ENCODE results near the gene FCGR2B. TPM values are rescaled to one million over a fixed set of nuclear protein-coding genes. Genes with fewer than 3 reads are reported as not detected.
A peak's percentile ranks its signal among the peaks of the same experiment; 100 is the strongest.
"Not testable (repeated sequence)": the region's sequence is repeated elsewhere in the genome, so short reads cannot be mapped to it uniquely, and the experiment has no call there.

Gene FCGR2B
- total RNA-seq, 1 donor from 2014 or later: 0.19 TPM

DNA sequence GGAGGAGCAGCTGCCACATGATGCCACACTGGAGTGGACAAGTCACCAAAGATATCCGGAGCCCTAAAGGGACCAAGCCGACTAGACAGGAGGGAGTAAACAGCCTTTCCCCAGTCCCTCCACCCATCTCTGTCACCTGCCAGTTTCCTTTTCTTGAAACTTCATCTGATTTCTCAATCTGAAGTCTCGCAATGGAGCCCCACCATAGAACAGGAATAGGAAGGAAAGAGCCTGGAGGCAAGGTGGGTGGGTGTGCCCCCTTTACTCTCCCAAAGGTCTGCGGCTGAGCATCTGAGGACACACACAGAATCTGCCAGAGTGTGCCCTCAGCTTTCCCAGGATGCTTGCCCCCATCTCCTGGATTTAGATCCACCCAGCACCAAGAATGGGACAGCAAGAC, 31.9 kb upstream of the FCGR2B start, which contains the start of gene FCGR3B:
TSS of gene FCGR3B (minus strand) at position 101 of the 400 bp plus-strand sequence. CDS start at position 19, 82 bp downstream.
- no peaks in the 10 kb centered on the region for H3K9me3 Mint-ChIP-seq
- H3K27ac Mint-ChIP-seq: no peak within 1 kb of the TSS

DNA sequence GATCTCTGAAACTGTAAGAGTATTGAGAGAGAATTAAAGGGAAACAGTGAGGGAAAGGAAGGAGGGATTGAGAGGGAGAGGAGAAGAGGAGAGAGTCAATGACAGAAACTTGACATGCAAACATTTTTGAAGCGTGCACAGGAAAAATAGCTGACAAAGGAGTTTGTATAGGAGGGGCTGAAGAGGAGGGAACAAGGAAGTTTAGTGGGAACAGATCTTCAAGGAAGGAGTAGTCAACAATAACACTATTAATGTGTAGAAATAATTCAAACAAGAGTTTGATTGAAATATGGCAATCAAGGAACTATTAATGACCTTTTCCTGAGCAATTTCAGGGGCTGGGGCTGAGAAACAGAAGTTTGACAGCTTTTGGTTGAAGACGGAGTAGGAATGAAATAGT, 27.9 kb upstream of the FCGR2B start:
- not testable (repeated sequence) for H3K27ac Mint-ChIP-seq; H3K4me1 Mint-ChIP-seq (ENCODE audit: unreplicated experiment); H3K4me3 Mint-ChIP-seq; H3K36me3 Mint-ChIP-seq; DNase-seq (ENCODE audit: extremely low spot score, unreplicated experiment); H3K9me3 Mint-ChIP-seq
- H3K27me3 Mint-ChIP-seq: peaks cover 17% of the 10 kb centered on the region

More for the DNA sequence above, 31.9 kb upstream of the FCGR2B start, which contains the start of gene FCGR3B:
- Mint-ChIP-seq H3K36me3 (no peaks in the 10 kb centered on the region), H3K4me1 (ENCODE audit: unreplicated experiment) (no peaks in the 10 kb centered on the region), H3K27me3 (peaks cover 24% of the 10 kb centered on the region), H3K4me3 (no peak within 1 kb of the TSS)
- TF ChIP-seq, protein P1, sequence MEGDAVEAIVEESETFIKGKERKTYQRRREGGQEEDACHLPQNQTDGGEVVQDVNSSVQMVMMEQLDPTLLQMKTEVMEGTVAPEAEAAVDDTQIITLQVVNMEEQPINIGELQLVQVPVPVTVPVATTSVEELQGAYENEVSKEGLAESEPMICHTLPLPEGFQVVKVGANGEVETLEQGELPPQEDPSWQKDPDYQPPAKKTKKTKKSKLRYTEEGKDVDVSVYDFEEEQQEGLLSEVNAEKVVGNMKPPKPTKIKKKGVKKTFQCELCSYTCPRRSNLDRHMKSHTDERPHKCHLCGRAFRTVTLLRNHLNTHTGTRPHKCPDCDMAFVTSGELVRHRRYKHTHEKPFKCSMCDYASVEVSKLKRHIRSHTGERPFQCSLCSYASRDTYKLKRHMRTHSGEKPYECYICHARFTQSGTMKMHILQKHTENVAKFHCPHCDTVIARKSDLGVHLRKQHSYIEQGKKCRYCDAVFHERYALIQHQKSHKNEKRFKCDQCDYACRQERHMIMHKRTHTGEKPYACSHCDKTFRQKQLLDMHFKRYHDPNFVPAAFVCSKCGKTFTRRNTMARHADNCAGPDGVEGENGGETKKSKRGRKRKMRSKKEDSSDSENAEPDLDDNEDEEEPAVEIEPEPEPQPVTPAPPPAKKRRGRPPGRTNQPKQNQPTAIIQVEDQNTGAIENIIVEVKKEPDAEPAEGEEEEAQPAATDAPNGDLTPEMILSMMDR (conservative IDR thresholded peaks at IDR 0.05): no peak
- no peak for DNase-seq (ENCODE audit: extremely low spot score, unreplicated experiment)

DNA sequence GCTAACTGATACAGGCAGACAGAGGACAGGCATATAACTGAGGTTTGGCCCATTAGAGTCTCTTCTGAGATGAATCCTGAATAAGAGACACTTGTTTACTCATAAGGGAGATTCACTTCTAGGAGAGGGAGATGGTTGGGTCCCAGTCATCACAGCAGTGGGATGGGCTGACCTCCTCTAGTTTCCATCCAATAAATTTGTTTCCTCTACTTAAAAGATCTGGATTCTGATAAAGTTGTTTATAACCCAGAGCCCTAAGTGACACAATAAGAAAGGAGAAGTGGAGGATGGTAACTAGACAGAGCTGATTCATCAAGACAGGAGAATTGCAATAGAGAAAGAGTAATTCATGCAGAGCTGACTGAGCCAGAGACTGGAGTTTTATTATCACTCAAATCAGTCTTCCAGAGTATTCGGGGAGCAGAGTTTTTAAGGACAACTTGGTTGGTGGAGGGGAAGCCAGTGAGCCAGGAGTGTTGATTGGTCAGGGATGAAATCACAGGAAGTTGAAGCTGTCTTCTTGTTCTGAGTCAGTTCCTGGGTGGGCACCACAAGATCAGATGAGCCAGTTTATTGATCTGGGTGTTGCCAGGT, 26.7 kb upstream of the FCGR2B start:
- not testable (repeated sequence) for DNase-seq (ENCODE audit: extremely low spot score, unreplicated experiment); H3K27ac Mint-ChIP-seq; H3K4me3 Mint-ChIP-seq

DNA sequence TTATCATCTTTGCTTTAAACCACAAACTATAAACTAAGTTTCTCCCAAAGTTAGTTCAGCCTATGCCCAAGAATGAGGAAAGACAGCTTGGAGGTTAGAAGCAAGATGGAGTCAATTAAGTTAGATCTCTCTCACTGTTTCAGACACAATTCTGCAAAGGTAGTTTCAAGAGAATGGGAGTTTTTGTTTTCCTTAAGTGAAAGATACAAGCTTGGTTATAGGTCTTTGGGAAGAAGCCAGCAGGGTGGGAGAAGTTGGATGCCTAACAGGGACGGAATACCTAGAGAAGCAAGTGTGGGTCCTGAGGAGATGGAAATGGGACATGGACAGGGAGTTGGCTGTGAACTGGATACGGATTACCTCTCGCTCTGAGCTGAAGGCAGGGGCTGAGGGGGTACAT, 26.0 kb upstream of the FCGR2B start:
- peaks cover 17% of the 10 kb centered on the region for H3K27me3 Mint-ChIP-seq
- not testable (repeated sequence) for H3K4me1 Mint-ChIP-seq (ENCODE audit: unreplicated experiment); DNase-seq (ENCODE audit: extremely low spot score, unreplicated experiment); H3K9me3 Mint-ChIP-seq; H3K36me3 Mint-ChIP-seq; H3K4me3 Mint-ChIP-seq; H3K27ac Mint-ChIP-seq

More for the DNA sequence above, 26.7 kb upstream of the FCGR2B start:
- not testable (repeated sequence) for H3K9me3 Mint-ChIP-seq; H3K36me3 Mint-ChIP-seq; H3K4me1 Mint-ChIP-seq (ENCODE audit: unreplicated experiment)
- peaks cover 17% of the 10 kb centered on the region for H3K27me3 Mint-ChIP-seq

DNA sequence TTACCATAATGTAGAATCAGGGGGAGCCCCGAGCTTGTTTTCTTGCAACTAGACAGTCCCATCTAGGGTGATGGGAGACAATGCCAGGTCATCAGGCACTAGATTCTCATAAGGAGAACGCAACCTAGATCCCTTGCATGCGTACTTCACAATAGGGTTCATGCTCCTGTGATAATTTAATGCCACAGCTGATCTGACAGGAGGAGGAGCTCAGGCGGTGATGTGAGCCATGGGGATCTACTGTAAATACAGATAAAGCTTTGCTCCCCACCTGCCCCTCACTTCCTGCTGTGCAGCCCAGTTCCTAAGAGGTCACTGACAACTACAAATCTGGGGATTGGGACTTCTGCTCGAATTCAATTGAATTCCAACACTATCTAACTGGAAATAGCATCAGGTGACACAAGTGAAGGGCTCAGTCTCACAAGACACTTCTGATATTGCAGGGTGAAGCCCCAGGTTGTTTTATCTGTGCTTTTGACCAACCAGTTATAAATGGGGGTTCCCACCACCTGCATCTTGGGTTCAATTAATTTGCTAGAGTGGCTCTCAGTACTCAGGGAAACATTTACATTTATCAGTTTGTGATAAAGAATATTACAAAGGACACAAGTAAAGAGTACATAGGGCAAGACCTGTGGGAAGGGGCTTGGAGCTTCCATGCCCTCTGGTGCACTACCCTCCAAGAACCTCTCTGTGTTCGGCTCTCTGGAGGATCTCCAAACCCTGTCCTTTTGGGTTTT, 24.5 kb upstream of the FCGR2B start:
- not testable (repeated sequence) for H3K4me1 Mint-ChIP-seq (ENCODE audit: unreplicated experiment); H3K27ac Mint-ChIP-seq; H3K9me3 Mint-ChIP-seq; H3K4me3 Mint-ChIP-seq; H3K36me3 Mint-ChIP-seq; DNase-seq (ENCODE audit: extremely low spot score, unreplicated experiment)
- H3K27me3 Mint-ChIP-seq: peaks cover 25% of the 10 kb centered on the region

DNA sequence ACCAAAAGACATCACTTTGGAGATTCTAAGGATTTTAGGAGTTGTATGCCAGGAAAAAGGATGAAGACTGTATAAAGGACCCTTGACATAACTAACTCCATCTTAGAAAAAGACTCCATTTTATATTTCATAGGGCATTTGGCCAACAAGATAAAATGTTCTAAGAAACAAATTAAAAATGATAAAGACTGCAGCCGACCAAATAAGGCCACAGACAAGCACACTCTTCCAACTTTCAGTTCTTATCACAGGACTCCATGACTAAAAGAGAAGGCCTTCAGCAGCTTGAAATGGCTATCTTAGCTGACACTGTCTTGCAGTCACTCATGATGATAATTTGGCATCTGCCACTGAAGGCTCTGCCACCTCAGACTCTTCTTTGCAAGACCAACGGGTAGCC, 23.7 kb upstream of the FCGR2B start:
- peaks cover 29% of the 10 kb centered on the region for H3K27me3 Mint-ChIP-seq
- not testable (repeated sequence) for H3K4me1 Mint-ChIP-seq (ENCODE audit: unreplicated experiment); H3K9me3 Mint-ChIP-seq; DNase-seq (ENCODE audit: extremely low spot score, unreplicated experiment); H3K27ac Mint-ChIP-seq; H3K4me3 Mint-ChIP-seq; H3K36me3 Mint-ChIP-seq

DNA sequence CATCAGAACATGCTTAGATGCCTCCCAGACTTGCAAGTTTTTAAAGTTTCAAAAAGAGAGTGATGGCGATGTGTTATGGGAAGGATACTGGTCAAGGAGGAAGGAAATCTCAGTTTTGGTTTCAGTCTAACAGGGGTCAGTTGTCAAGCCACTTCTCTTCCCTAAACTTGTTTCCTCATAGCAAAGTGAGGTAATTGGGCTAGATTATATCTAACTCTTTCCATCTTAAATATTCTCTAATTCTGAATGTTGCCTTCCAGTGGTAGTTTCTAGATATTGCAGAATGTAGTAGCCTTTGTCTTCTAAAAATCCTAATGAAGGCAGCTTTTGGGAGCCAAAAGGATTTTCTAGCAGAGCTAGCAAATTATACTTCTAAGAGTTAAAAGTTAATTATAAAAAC, 20.2 kb upstream of the FCGR2B start:
- H3K4me1 Mint-ChIP-seq (ENCODE audit: unreplicated experiment); H3K36me3 Mint-ChIP-seq; H3K4me3 Mint-ChIP-seq; DNase-seq (ENCODE audit: extremely low spot score, unreplicated experiment); H3K9me3 Mint-ChIP-seq: not testable (repeated sequence)
- Mint-ChIP-seq H3K27ac (peak overlapping the region; percentile 39), H3K27me3 (peaks cover 34% of the 10 kb centered on the region)

DNA sequence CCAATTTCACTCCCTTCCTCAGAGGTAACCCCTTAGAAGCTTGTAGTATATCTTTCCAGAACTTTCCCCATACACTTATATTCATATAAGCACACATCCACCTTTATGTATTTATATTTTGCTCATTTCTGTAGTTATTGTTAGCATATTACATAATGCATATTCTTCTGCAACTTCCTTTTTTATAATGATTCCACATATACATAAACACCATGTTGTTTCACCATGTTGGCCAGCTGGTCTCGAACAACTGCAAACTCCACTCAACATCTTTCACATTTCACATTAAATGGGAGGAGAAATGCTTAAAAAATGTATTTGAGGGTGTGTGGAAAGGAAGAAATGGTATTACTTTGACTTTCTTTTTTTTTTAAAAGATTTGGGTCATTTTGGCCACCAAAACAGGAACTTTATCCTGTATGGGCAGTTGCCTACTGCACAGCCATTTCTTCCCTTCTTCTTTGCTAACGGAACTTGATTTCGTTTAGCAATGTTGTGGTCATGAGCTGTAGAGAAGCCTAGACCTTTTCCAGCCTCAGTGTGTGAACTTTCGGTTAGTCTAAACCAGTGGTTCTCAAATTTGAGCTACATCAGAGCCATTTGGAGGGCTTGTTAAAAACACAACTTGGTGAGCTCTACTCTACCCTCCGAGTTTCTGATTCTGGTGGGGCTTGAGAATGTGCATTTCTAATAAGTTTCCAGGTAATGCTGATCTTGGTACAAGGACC, 19.3 kb upstream of the FCGR2B start:
- DNase-seq (ENCODE audit: extremely low spot score, unreplicated experiment); H3K4me3 Mint-ChIP-seq; H3K36me3 Mint-ChIP-seq; H3K27ac Mint-ChIP-seq; H3K4me1 Mint-ChIP-seq (ENCODE audit: unreplicated experiment); H3K9me3 Mint-ChIP-seq: not testable (repeated sequence)
- H3K27me3 Mint-ChIP-seq: peaks cover 35% of the 10 kb centered on the region

DNA sequence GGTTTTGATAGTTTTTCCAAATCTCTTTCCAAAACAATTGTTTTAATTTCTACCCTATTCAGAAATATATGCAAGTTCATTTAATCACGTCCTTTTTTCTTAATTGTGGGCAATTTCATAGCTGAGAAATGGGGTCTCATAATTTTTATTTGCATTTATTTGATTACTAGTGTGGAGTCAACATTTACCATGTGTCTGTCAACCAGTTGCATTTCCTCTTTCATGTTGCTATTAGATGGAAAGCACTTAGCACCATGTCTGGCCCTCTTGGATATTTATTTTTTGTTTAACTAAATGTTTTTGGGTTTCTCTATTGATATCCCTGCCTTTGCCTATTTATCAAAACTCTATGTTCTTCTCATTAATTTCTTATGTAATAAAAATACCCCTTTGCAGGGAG, 18.1 kb upstream of the FCGR2B start:
- H3K36me3 Mint-ChIP-seq; DNase-seq (ENCODE audit: extremely low spot score, unreplicated experiment); H3K4me1 Mint-ChIP-seq (ENCODE audit: unreplicated experiment); H3K4me3 Mint-ChIP-seq; H3K9me3 Mint-ChIP-seq; H3K27ac Mint-ChIP-seq: not testable (repeated sequence)
- peaks cover 45% of the 10 kb centered on the region for H3K27me3 Mint-ChIP-seq
